IMR-90 (cell line): Measurements from ENCODE around the gene DUSP10. TPM values are rescaled to one million over a fixed set of nuclear protein-coding genes. Genes with fewer than 3 reads are reported as not detected.

Experiments
- ATAC-seq: fragments of 200-7000 bp; cut with Tn5 transposase; 2 replicates; pipeline ENCODE4 v1.9.1; 2020; ENCODE audit warnings: low read depth, mild to moderate bottlenecking, moderate library complexity
- BruUV-seq: library from RNA; stranded (reverse); fragments of 400-500 nt; replicated peaks from 2 replicates; lab custom pipeline; 2021; lab: Mats Ljungman, UMichigan
- CTCF ChIA-PET: fragments of 300-600 bp; formaldehyde crosslinking; extraction: SDS; loops from one replicate; lab custom pipeline; 2021; ENCODE audit warnings: antibody characterized with exemption; lab: Yijun Ruan, JAX
- POLR2A ChIA-PET: fragments of 300-600 bp; sonication (Branson Sonifier 250); formaldehyde crosslinking; loops from one replicate; lab custom pipeline; 2022; ENCODE audit warnings: antibody characterized with exemption; ENCODE audit not compliant: unreplicated experiment; lab: Charles Lee
- DNase-seq: peaks from one replicate; pipeline ENCODE4 v3.0.0; 2013
- H2AFZ ChIP-seq: replicated peaks from 2 replicates; pipeline ENCODE3; 2013; ENCODE audit warnings: low read length, mild to moderate bottlenecking; ENCODE audit not compliant: poor library complexity
- H2AK5ac ChIP-seq: 2 replicates; pipeline ENCODE4 v1.6.1; 2013; ENCODE audit warnings: low read depth, low read length, inconsistent platforms
- H2AK9ac ChIP-seq: replicated peaks from 2 replicates; pipeline ENCODE3; 2013; ENCODE audit warnings: mild to moderate bottlenecking, low read depth, low read length, moderate library complexity; ENCODE audit not compliant: poor library complexity
- H2BK120ac ChIP-seq: 2 replicates; pipeline ENCODE4 v1.6.1; 2013; ENCODE audit warnings: low read depth, low read length, inconsistent platforms
- H2BK15ac ChIP-seq: 3 replicates; pipeline ENCODE4 v1.6.1; 2013; ENCODE audit warnings: low read depth, low read length, inconsistent platforms
- H2BK20ac ChIP-seq: 2 replicates; pipeline ENCODE4 v1.6.1; 2013; ENCODE audit warnings: low read depth, mild to moderate bottlenecking, inconsistent platforms, low read length, moderate library complexity
- H2BK5ac ChIP-seq: 2 replicates; pipeline ENCODE4 v1.6.1; 2013; ENCODE audit warnings: mild to moderate bottlenecking, low read depth, low read length, inconsistent platforms; ENCODE audit not compliant: poor library complexity, severe bottlenecking
- H3K14ac ChIP-seq: replicated peaks from 2 replicates; pipeline ENCODE4 v1.6.1; 2013; ENCODE audit warnings: low read depth, low read length, inconsistent platforms
- H3K18ac ChIP-seq: 2 replicates; pipeline ENCODE4 v1.6.1; 2013; ENCODE audit warnings: low read depth, low read length, control low read depth
- H3K23ac ChIP-seq: 2 replicates; pipeline ENCODE4 v1.6.1; 2013; ENCODE audit warnings: low read depth, low read length, inconsistent platforms
- H3K27ac ChIP-seq: 2 replicates; pipeline ENCODE4 v1.5.1; 2013; ENCODE audit warnings: mild to moderate bottlenecking, control low read depth, low read length; ENCODE audit not compliant: insufficient read depth
- H3K27me3 ChIP-seq: 2 replicates; pipeline ENCODE4 v1.6.1; 2013; ENCODE audit warnings: low read length; ENCODE audit not compliant: control insufficient read depth, insufficient read depth
- H3K36me3 ChIP-seq: 2 replicates; pipeline ENCODE4 v1.6.1; 2013; ENCODE audit warnings: low read length, mixed read lengths; ENCODE audit not compliant: control insufficient read depth, insufficient read depth
- H3K4ac ChIP-seq: 2 replicates; pipeline ENCODE4 v1.6.1; 2013; ENCODE audit warnings: low read depth, low read length, inconsistent platforms
- H3K4me1 ChIP-seq: 2 replicates; pipeline ENCODE4 v1.6.1; 2013; ENCODE audit warnings: low read length, mixed read lengths; ENCODE audit not compliant: control insufficient read depth, insufficient read depth
- H3K4me2 ChIP-seq: 2 replicates; pipeline ENCODE4 v1.6.1; 2013; ENCODE audit warnings: low read depth, mild to moderate bottlenecking, control low read depth, low read length, moderate library complexity
- H3K4me3 ChIP-seq: 2 replicates; pipeline ENCODE4 v1.5.1; 2013; ENCODE audit warnings: low read depth, mild to moderate bottlenecking, control low read depth, low read length, moderate library complexity; ENCODE audit not compliant: insufficient read depth
- H3K56ac ChIP-seq: 2 replicates; pipeline ENCODE4 v1.6.1; 2013; ENCODE audit warnings: low read length, inconsistent platforms; ENCODE audit not compliant: insufficient read depth; ENCODE audit errors: extremely low read depth
- H3K79me1 ChIP-seq, 2 experiments: 2 replicates each; pipeline ENCODE4 v1.6.1; 2013; ENCODE audit warnings: low read length in 2 of 2, inconsistent platforms in 1 of 2, low read depth in 1 of 2
- H3K9ac ChIP-seq: 2 replicates; pipeline ENCODE4 v1.6.1; 2013; ENCODE audit warnings: low read depth, low read length, control low read depth
- H3K9me1 ChIP-seq: 2 replicates; pipeline ENCODE4 v1.6.1; 2013; ENCODE audit warnings: low read length, inconsistent platforms; ENCODE audit not compliant: insufficient read depth
- H3K9me3 ChIP-seq: 2 replicates; pipeline ENCODE4 v1.6.1; 2013; ENCODE audit warnings: low read length; ENCODE audit not compliant: control insufficient read depth, insufficient read depth
- H4K20me1 ChIP-seq: 2 replicates; pipeline ENCODE4 v1.6.1; 2013; ENCODE audit warnings: low read length, inconsistent platforms; ENCODE audit not compliant: insufficient read depth
- H4K5ac ChIP-seq: 2 replicates; pipeline ENCODE4 v1.6.1; 2013; ENCODE audit warnings: mild to moderate bottlenecking, low read depth, low read length, control low read depth
- H4K8ac ChIP-seq, 2 experiments: 2 replicates each; pipeline ENCODE4 v1.6.1; 2013; ENCODE audit warnings: low read depth in 2 of 2, low read length in 2 of 2, control low read depth in 1 of 2, inconsistent platforms in 1 of 2
- H4K91ac ChIP-seq: 2 replicates; pipeline ENCODE4 v1.6.1; 2013; ENCODE audit warnings: low read depth, low read length, inconsistent platforms; ENCODE audit not compliant: insufficient read depth
- CEBPB ChIP-seq: IDR thresholded peaks from 2 replicates; pipeline ENCODE4 v1.6.1; 2012; ENCODE audit warnings: low read depth, low read length, improper control_type of control experiment
- CHD1 ChIP-seq: IDR thresholded peaks from 2 replicates; pipeline ENCODE4 v1.6.1; 2012; ENCODE audit warnings: low read depth, low read length, improper control_type of control experiment
- CTCF ChIP-seq: conservative IDR thresholded peaks from 2 replicates; pipeline ENCODE4 v1.5.1; 2012; ENCODE audit warnings: mild to moderate bottlenecking, low read depth, low read length, improper control_type of control experiment
- MAFK ChIP-seq: IDR thresholded peaks from 2 replicates; pipeline ENCODE4 v1.6.1; 2012; ENCODE audit warnings: low read depth, low read length, improper control_type of control experiment
- MAZ ChIP-seq: IDR thresholded peaks from 2 replicates; pipeline ENCODE4 v1.6.1; 2012; ENCODE audit warnings: low read depth, mild to moderate bottlenecking, low read length, improper control_type of control experiment, moderate library complexity, borderline replicate concordance
- POLR2A ChIP-seq: IDR thresholded peaks from 2 replicates; pipeline ENCODE4 v1.6.1; 2012; ENCODE audit warnings: mild to moderate bottlenecking, low read depth, low read length
- RAD21 ChIP-seq: IDR thresholded peaks from 2 replicates; pipeline ENCODE4 v1.6.1; 2012; ENCODE audit warnings: low read length, improper control_type of control experiment
- RFX5 ChIP-seq: IDR thresholded peaks from 2 replicates; pipeline ENCODE4 v1.8.0; 2012; ENCODE audit warnings: low read depth, mild to moderate bottlenecking, low read length, moderate library complexity
- WGBS, 2 experiments: methylation state at CpG; one replicate each; pipeline versions ENCODE4 v1.1.5 to v1.1.7; 2013; ENCODE audit warnings: missing lambda C conversion rate in 2 of 2; ENCODE audit not compliant: insufficient read length in 1 of 2; ENCODE audit errors: extremely low coverage in 2 of 2; 5-methylcytosine and 5-hydroxymethylcytosine counted together
- dilution Hi-C: fragments of 300-500 bp; cut with HindIII; formaldehyde crosslinking; loops from one replicate; pipeline ENCODE4 v1.14.3; 2018; ENCODE audit warnings: low sequenced_read_pairs; ENCODE audit not compliant: unreplicated experiment
- in situ Hi-C: fragments of 300-500 bp; cut with MboI; formaldehyde crosslinking; loops from 3 replicates; pipeline ENCODE4 v1.14.3; 2019; ENCODE audit warnings: low sequenced_read_pairs, inconsistent platforms, mixed read lengths
- intact Hi-C: fragments of 100-400 bp; cut with micrococcal nuclease; formaldehyde crosslinking; loops from 2 replicates; pipeline ENCODE4 v1.10.0; 2022
- polyA plus RNA-seq, 3 experiments: library from polyadenylated mRNA; depleted of rRNA; stranded (reverse); fragments of >200 nt; gene quantifications; 2 replicates each; pipeline ENCODE4 v1.2.3, GENCODE V29; 2012; ENCODE audit warnings: low replicate concordance in 1 of 3
- total RNA-seq: library from RNA; depleted of rRNA; stranded (reverse); fragments of >200 nt; gene quantifications from 2 replicates; pipeline ENCODE4 v1.2.3, GENCODE V29; 2012
- TF ChIP-seq, protein P1 (sequence below): fragments of 150-350 bp; IDR thresholded peaks from 2 replicates; pipeline ENCODE4 v1.6.1; 2017; ENCODE audit warnings: mild to moderate bottlenecking, antibody characterized with exemption, low read length, low read depth

Gene DUSP10
- total and polyA plus RNA-seq, 2 of the 4 experiments (the other 2 are of a cell fraction) = 41.7 to 59.1 TPM

DNA sequence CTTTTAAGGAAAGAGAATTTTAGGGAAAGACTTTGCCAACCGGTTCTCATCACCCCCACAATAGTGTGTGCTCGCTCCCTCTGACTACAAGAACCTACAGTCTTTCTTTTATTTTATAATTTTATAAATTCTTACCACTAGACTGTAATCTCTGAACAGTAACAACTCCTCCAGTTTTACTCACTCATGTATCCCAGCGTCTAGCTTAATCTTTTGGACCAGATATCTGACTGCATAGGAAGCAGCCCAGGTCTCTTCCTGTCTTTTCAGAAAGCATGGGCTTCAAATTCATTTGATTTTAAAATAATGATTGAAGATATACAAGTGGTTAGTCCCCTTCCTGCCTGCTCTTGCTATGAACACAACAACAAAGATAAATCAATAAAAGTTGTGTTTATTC is 19.0 kb upstream of the DUSP10 start:
- no CpG with 5 or more reads among the region's 3 CpGs for WGBS, 2 experiments

More for the DNA sequence above, 19.0 kb upstream of the DUSP10 start:
- Histone ChIP-seq H4K20me1 (no peaks in the 10 kb centered on the region), H2AK9ac (no peak overlapping the region), H3K4me1 (peaks cover 12% of the 10 kb centered on the region), H3K27me3 (no peaks in the 10 kb centered on the region), H3K4ac (no peak overlapping the region), H3K4me2 (no peak overlapping the region), H3K4me3 (no peak overlapping the region), H2BK15ac (no peak overlapping the region), H4K91ac (no peak overlapping the region), H4K8ac (no peak overlapping the region), H2BK5ac (no peak overlapping the region), H3K27ac (no peak overlapping the region), H2BK120ac (no peak overlapping the region), H3K79me1 (no peaks in the 10 kb centered on the region), H3K56ac (no peak overlapping the region), H4K5ac (no peak overlapping the region), H2BK20ac (no peak overlapping the region), H3K9me3 (no peaks in the 10 kb centered on the region), H3K23ac (no peak overlapping the region), H3K9me1 (peaks cover 6% of the 10 kb centered on the region), H3K36me3 (no peaks in the 10 kb centered on the region), H2AFZ (no peak overlapping the region), H3K14ac (no peak overlapping the region), H3K9ac (no peak overlapping the region), H3K18ac (no peak overlapping the region), H2AK5ac (no peak overlapping the region)
- BruUV-seq = no TSS peak
- DNase-seq (no peak), ATAC-seq (no peak)
- in situ Hi-C loops = no loop called here
- POLR2A ChIA-PET = no interaction called here
- CTCF ChIA-PET = no interaction called here
- intact Hi-C loops = no loop called here
- dilution Hi-C loops = no loop called here
- TF ChIP-seq CEBPB (no peak), CTCF (no peak), RFX5 (no peak), MAFK (no peak), POLR2A (no peak), MAZ (no peak), RAD21 (no peak), CHD1 (no peak)
- TF ChIP-seq, protein P1, sequence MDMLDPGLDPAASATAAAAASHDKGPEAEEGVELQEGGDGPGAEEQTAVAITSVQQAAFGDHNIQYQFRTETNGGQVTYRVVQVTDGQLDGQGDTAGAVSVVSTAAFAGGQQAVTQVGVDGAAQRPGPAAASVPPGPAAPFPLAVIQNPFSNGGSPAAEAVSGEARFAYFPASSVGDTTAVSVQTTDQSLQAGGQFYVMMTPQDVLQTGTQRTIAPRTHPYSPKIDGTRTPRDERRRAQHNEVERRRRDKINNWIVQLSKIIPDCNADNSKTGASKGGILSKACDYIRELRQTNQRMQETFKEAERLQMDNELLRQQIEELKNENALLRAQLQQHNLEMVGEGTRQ = no peak
